Heart left ventricle (tissue), 16 donors: ENCODE results near the gene PFKP. TPM values are rescaled to one million over a fixed set of nuclear protein-coding genes. Genes with fewer than 3 reads are reported as not detected.

Source experiments
- ATAC-seq, 4 donors: fragments of 200-7000 bp; cut with Tn5 transposase; one replicate each; pipeline ENCODE4 v1.9.1; 2020 to 2022; ENCODE audit warnings: moderate library complexity in 4 of 4, mild to moderate bottlenecking in 3 of 4, moderate number of reproducible peaks in 1 of 4
- DNase-seq, 5 donors: peaks; one replicate each; pipeline ENCODE4 v3.0.0-alpha.2; 2020
- H3K27ac ChIP-seq, 12 donors: fragments of 200-600 bp; sonication (generic) in 4 of 12; one replicate each; pipeline versions ENCODE4 v1.5.0 to v1.8.0; 2016 to 2022; ENCODE audit warnings: mild to moderate bottlenecking in 2 of 12
- H3K27me3 ChIP-seq, 9 donors: fragments of 200-600 bp; sonication (generic) in 2 of 9; one replicate each; pipeline versions ENCODE4 v1.5.1 to v1.8.0; 2016 to 2022; ENCODE audit warnings: mild to moderate bottlenecking in 3 of 9
- H3K36me3 ChIP-seq, 9 donors: fragments of 200-600 bp; sonication (generic) in 2 of 9; one replicate each; pipeline versions ENCODE4 v1.5.0 to v1.8.0; 2018 to 2022; ENCODE audit warnings: mild to moderate bottlenecking in 2 of 9
- H3K4me1 ChIP-seq, 12 donors: fragments of 200-600 bp; sonication (generic) in 4 of 12; one replicate each; pipeline versions ENCODE4 v1.5.0 to v1.8.0; 2016 to 2022; ENCODE audit warnings: mild to moderate bottlenecking in 3 of 12
- H3K4me3 ChIP-seq, 12 donors: fragments of 200-600 bp; sonication (generic) in 4 of 12; one replicate each; pipeline versions ENCODE4 v1.5.0 to v1.8.0; 2017 to 2022; ENCODE audit warnings: mild to moderate bottlenecking in 9 of 12, moderate library complexity in 4 of 12
- H3K9me3 ChIP-seq, 12 donors: fragments of 200-600 bp; sonication (generic) in 4 of 12; one replicate each; pipeline versions ENCODE4 v1.5.0 to v1.8.0; 2016 to 2022; ENCODE audit warnings: mild to moderate bottlenecking in 1 of 12
- CTCF ChIP-seq, 12 donors: fragments of 200-600 bp; sonication (generic) in 4 of 12; IDR thresholded peaks; one replicate each; pipeline versions ENCODE4 v1.5.0 to v1.8.0; 2018 to 2022; ENCODE audit warnings: antibody characterized with exemption in 12 of 12, mild to moderate bottlenecking in 5 of 12
- POLR2A ChIP-seq, 2 donors: fragments of 450-650 bp; IDR thresholded peaks; one replicate each; pipeline ENCODE4 v1.6.1; 2017; ENCODE audit warnings: antibody characterized with exemption in 2 of 2, mild to moderate bottlenecking in 2 of 2, moderate library complexity in 2 of 2
- WGBS, 4 donors: extraction: QIAGEN DNeasy Blood & Tissue Kit in 2 of 4; methylation state at CpG; one replicate each; pipeline versions ENCODE4 v1.1.5 to v1.1.7; 2013 to 2018; 5-methylcytosine and 5-hydroxymethylcytosine counted together
- intact Hi-C, 10 donors: fragments of 100-400 bp; cut with DNase I; formaldehyde crosslinking; loops; one replicate each; pipeline versions ENCODE4 v1.11.1 to v1.14.2; 2022
- polyA plus RNA-seq, 2 donors: library from polyadenylated mRNA; stranded (reverse); fragments of 200-250 nt; gene quantifications; one replicate each; pipeline ENCODE4 v1.2.3, GENCODE V29; 2013
- total RNA-seq, 9 donors: library from RNA; depleted of rRNA in 2 of 9; stranded (reverse); fragments of >200 nt in 2 of 9; fragmentation: NEBNext Ultra II Directional in 3 of 9; extraction: Animal tissue kit (Norgen Biotek cat#: 25700) in 3 of 9; gene quantifications; one replicate each; pipeline versions ENCODE4 v1.1.0 to v1.2.4, GENCODE V29; 2016 to 2023
- donor health status: ischemic (EF 13 %, LVEDD 7.1; RV severe dilation, severe dysfunction).
- donor health status: healthy with polysubstance abuse.
- donor health status: DM: no; HTN: yes; CAD: no.
- donor health status: DM: no; HTN: no; CAD: no.
- donor health status: ischemic (EF 25% LVEDD 6.9; RV normal size, moderate dysfunction).
- donor health status: ischemic (EF 25% LVEDD 5.7; RV mildly dilated, moderate dysfunction).
- donor health status: healthy.
- donor health status: DM: yes; HTN: yes; CAD: no.
- donor health status: ischemic (EF 35%, LVEDD 5.7; RV mildly dilated, moderate dysfunction).
- donor health status: nonischemic (EF 11% LVEDD 7.7; RV severe dilation, severe dysfunction).
- donor health status: DM: yes; HTN: yes; CAD: no.
- donor health status: PGD.
- donor health status: ischemic (EF 29% LVEDD 5.4; RV normal size, mild dysfunction).
- donor health status: nonischemic (EF 23%, LVEDD 6.1; RV moderate dilation, normal function).

The PFKP gene
- total and polyA plus RNA-seq, 11 donors, result 68.0 to 318 (median 183) TPM

- H3K27me3 ChIP-seq, result no peaks in the 10 kb centered on the region
- DNase-seq (no peak), ATAC-seq (no peak)
- peaks cover 0 to 36% (median 14%) of the 10 kb centered on the region in 12 donors for H3K4me1 ChIP-seq
- no peak overlapping the region for H3K27ac ChIP-seq
- H3K4me3 ChIP-seq, result no peak overlapping the region
- intact Hi-C loops, result loop anchor here in 3 of 10 donors (5.0 to 10.0 kb wide), 2 partner anchors 62 to 205 kb away; partner anchors contain the start of gene PFKP (in 2 of the 3)
- no peak for TF ChIP-seq POLR2A (IDR thresholded peaks at IDR 0.05)
- no peak for TF ChIP-seq CTCF (IDR thresholded peaks at IDR 0.05)
- H3K9me3 ChIP-seq, result no peaks in the 10 kb centered on the region
- 97 to 98% (median 97%) methylated on average over 31 to 40 of the region's 40 CpGs for WGBS, 4 donors
- peaks cover 0 to 73% (median 52%) of the 10 kb centered on the region in 9 donors for H3K36me3 ChIP-seq
These were observed 62.4 kb downstream of the PFKP start for GRCh38 chr10:3129581-3130340.

- Histone ChIP-seq H3K4me1 (peaks cover 0 to 32% (median 13%) of the 10 kb centered on the region in 12 donors), H3K4me3 (no peak overlapping the region), H3K27ac (no peak overlapping the region), H3K27me3 (no peaks in the 10 kb centered on the region), H3K36me3 (peaks cover 0 to 74% (median 60%) of the 10 kb centered on the region in 9 donors), H3K9me3 (no peaks in the 10 kb centered on the region)
- WGBS, 4 donors, result 94 to 99% (median 97%) methylated on average over 4 of the region's 4 CpGs
- TF ChIP-seq POLR2A (IDR thresholded peaks at IDR 0.05) (no peak), CTCF (IDR thresholded peaks at IDR 0.05) (no peak)
- intact Hi-C loops, result loop anchor here in 1 of 10 donors (10.0 kb wide), 1 partner anchor 206 kb away; no protein-coding TSS in a partner anchor
- no peak for DNase-seq
- ATAC-seq, result no peak
These were observed 63.8 kb downstream of the PFKP start for GRCh38 chr10:3131098-3131497.

- H3K27ac ChIP-seq, result no peak overlapping the region
- ATAC-seq, result no peak
- H3K4me3 ChIP-seq, result no peak overlapping the region
- H3K27me3 ChIP-seq, result no peaks in the 10 kb centered on the region
- no peak for DNase-seq
- H3K9me3 ChIP-seq, result no peaks in the 10 kb centered on the region
- TF ChIP-seq CTCF (IDR thresholded peaks at IDR 0.05) (no peak), POLR2A (IDR thresholded peaks at IDR 0.05) (no peak)
- intact Hi-C loops, result loop anchor here in 1 of 10 donors (10.0 kb wide), 1 partner anchor 208 kb away; no protein-coding TSS in a partner anchor
- WGBS, 4 donors, result 89 to 92% (median 91%) methylated on average over 20 to 22 of the region's 22 CpGs
- peaks cover 0 to 32% (median 13%) of the 10 kb centered on the region in 12 donors for H3K4me1 ChIP-seq
- H3K36me3 ChIP-seq, result peaks cover 0 to 86% (median 69%) of the 10 kb centered on the region in 9 donors
These were observed 65.0 kb downstream of the PFKP start for GRCh38 chr10:3132036-3133025.
